Astrocyte (in vitro differentiated cells and primary cell): ENCODE data around the gene DDC. TPM values are rescaled to one million over a fixed set of nuclear protein-coding genes. Genes with fewer than 3 reads are reported as not detected.
"Not testable (repeated sequence)": the region's sequence is repeated elsewhere in the genome, so short reads cannot be mapped to it uniquely, and the experiment has no call there.

Experiments used
- DNase-seq: peaks from one replicate; pipeline ENCODE4 v3.0.0-alpha.2; 2010; ENCODE audit warnings: low read depth
- FAIRE-seq: peaks from 2 replicates; lab custom pipeline; 2011; peaks lifted over from hg19 to GRCh38; lab: Jason Lieb, UNC
- H2AFZ ChIP-seq: 2 replicates; pipeline ENCODE4 v1.6.0; 2012; ENCODE audit warnings: low read depth, low read length, inconsistent platforms
- H3K27ac ChIP-seq: 2 replicates; pipeline ENCODE4 v1.5.1; 2011; ENCODE audit warnings: low read depth, low read length, inconsistent platforms
- H3K27me3 ChIP-seq: 2 replicates; pipeline ENCODE4 v1.6.0; 2011; ENCODE audit warnings: low read length, inconsistent platforms; ENCODE audit not compliant: insufficient read depth
- H3K36me3 ChIP-seq: 2 replicates; pipeline ENCODE4 v1.5.1; 2011; ENCODE audit warnings: low read length, inconsistent platforms; ENCODE audit not compliant: insufficient read depth
- H3K4me1 ChIP-seq: 2 replicates; pipeline ENCODE4 v1.5.1; 2011; ENCODE audit warnings: low read length, inconsistent platforms; ENCODE audit not compliant: insufficient read depth
- H3K4me2 ChIP-seq: 2 replicates; pipeline ENCODE4 v1.6.0; 2012; ENCODE audit warnings: low read length, inconsistent platforms
- H3K4me3 ChIP-seq: 2 replicates; pipeline ENCODE4 v1.5.1; 2011; ENCODE audit warnings: low read depth, mild to moderate bottlenecking, low read length, inconsistent platforms; ENCODE audit not compliant: insufficient read depth
- H3K79me2 ChIP-seq: 2 replicates; pipeline ENCODE4 v1.6.0; 2012; ENCODE audit warnings: mild to moderate bottlenecking, low read length, inconsistent platforms; ENCODE audit not compliant: insufficient read depth
- H3K9ac ChIP-seq: 2 replicates; pipeline ENCODE4 v1.6.0; 2012; ENCODE audit warnings: mild to moderate bottlenecking, low read length, inconsistent platforms
- H3K9me3 ChIP-seq: 2 replicates; pipeline ENCODE4 v1.5.1; 2012; ENCODE audit warnings: low read depth, mild to moderate bottlenecking, low read length, inconsistent platforms; ENCODE audit not compliant: insufficient read depth
- H4K20me1 ChIP-seq: 2 replicates; pipeline ENCODE4 v1.6.0; 2012; ENCODE audit warnings: low read length, inconsistent platforms; ENCODE audit not compliant: insufficient read depth
- H3K27ac Mint-ChIP-seq: one replicate; pipeline ENCODE4 v1.8.0; 2021; ENCODE audit warnings: mild to moderate bottlenecking, mixed read lengths; ENCODE audit not compliant: unreplicated experiment
- H3K27me3 Mint-ChIP-seq: one replicate; pipeline ENCODE4 v1.8.0; 2021; ENCODE audit warnings: low read depth, mixed read lengths; ENCODE audit not compliant: unreplicated experiment
- H3K36me3 Mint-ChIP-seq: one replicate; pipeline ENCODE4 v1.8.0; 2021; ENCODE audit warnings: low read depth, mixed read lengths; ENCODE audit not compliant: unreplicated experiment
- H3K4me1 Mint-ChIP-seq: one replicate; pipeline ENCODE4 v1.8.0; 2021; ENCODE audit warnings: low read depth, mixed read lengths; ENCODE audit not compliant: unreplicated experiment
- H3K4me3 Mint-ChIP-seq: one replicate; pipeline ENCODE4 v1.8.0; 2021; ENCODE audit warnings: mild to moderate bottlenecking, moderate library complexity, mixed read lengths; ENCODE audit not compliant: unreplicated experiment
- H3K9me3 Mint-ChIP-seq: one replicate; pipeline ENCODE4 v1.8.0; 2021; ENCODE audit warnings: mild to moderate bottlenecking, mixed read lengths; ENCODE audit not compliant: unreplicated experiment
- CTCF ChIP-seq: IDR thresholded peaks from 2 replicates; pipeline ENCODE4 v1.5.1; 2011; ENCODE audit warnings: low read depth, mild to moderate bottlenecking, inconsistent platforms, low read length, moderate library complexity; ENCODE audit not compliant: insufficient read depth
- EZH2 ChIP-seq: IDR thresholded peaks from 2 replicates; pipeline ENCODE4 v1.6.1; 2012; ENCODE audit warnings: mild to moderate bottlenecking, low read length, inconsistent platforms; ENCODE audit not compliant: insufficient read depth
- total RNA-seq: library from RNA; stranded (reverse); gene quantifications from 2 replicates; pipeline ENCODE4 v1.2.1, GENCODE V29; 2021

DDC gene
- total RNA-seq, 1 donor from 2014 or later = not detected

GRCh38 chr7:50528266-50529092, 36.7 kb downstream of the DDC start:
- Histone ChIP-seq H3K9ac (no peak overlapping the region), H3K27ac (no peak overlapping the region), H3K79me2 (no peaks in the 10 kb centered on the region), H4K20me1 (no peaks in the 10 kb centered on the region), H3K4me3 (no peak overlapping the region), H3K27me3 (no peaks in the 10 kb centered on the region), H3K4me2 (no peak overlapping the region), H3K9me3 (no peaks in the 10 kb centered on the region), H3K4me1 (peaks cover 13% of the 10 kb centered on the region), H2AFZ (no peak overlapping the region), H3K36me3 (no peaks in the 10 kb centered on the region)
- H3K4me1 Mint-ChIP-seq = peaks cover 16% of the 10 kb centered on the region
- TF ChIP-seq CTCF (no peak), EZH2 (no peak)
- peaks cover 4% of the 10 kb centered on the region for H3K27me3 Mint-ChIP-seq
- no peak overlapping the region for H3K27ac Mint-ChIP-seq
- no peak overlapping the region for H3K4me3 Mint-ChIP-seq
- no peaks in the 10 kb centered on the region for H3K36me3 Mint-ChIP-seq
- DNase-seq (no peak), FAIRE-seq (no peak)
- no peaks in the 10 kb centered on the region for H3K9me3 Mint-ChIP-seq

DNA sequence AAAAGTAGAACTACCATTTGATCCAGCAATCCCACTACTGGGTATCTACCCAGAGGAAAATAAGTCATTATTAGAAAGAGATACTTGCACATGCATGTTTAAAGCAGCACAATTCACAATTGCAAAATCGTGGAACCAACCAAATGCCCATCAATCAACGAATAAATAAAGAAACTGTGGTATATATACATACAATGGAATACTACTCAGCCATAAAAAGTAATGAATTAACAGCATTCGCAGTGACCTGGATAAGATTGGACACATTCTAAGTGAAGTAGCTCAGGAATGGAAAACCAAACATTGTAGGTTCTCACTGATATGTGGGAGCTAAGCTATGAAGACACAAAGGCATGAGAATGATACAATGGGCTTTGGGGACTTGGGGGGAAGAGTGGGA, 45.9 kb downstream of the DDC start:
- FAIRE-seq, H3K36me3 ChIP-seq, H3K4me3 Mint-ChIP-seq, H3K27ac Mint-ChIP-seq, H3K27me3 ChIP-seq, H3K9me3 ChIP-seq, H3K9ac ChIP-seq, H3K79me2 ChIP-seq, DNase-seq, H3K4me1 ChIP-seq, H3K27ac ChIP-seq, H2AFZ ChIP-seq, H3K36me3 Mint-ChIP-seq, H3K4me3 ChIP-seq, H4K20me1 ChIP-seq, H3K27me3 Mint-ChIP-seq, H3K4me2 ChIP-seq, H3K9me3 Mint-ChIP-seq, H3K4me1 Mint-ChIP-seq: not testable (repeated sequence)

DNA sequence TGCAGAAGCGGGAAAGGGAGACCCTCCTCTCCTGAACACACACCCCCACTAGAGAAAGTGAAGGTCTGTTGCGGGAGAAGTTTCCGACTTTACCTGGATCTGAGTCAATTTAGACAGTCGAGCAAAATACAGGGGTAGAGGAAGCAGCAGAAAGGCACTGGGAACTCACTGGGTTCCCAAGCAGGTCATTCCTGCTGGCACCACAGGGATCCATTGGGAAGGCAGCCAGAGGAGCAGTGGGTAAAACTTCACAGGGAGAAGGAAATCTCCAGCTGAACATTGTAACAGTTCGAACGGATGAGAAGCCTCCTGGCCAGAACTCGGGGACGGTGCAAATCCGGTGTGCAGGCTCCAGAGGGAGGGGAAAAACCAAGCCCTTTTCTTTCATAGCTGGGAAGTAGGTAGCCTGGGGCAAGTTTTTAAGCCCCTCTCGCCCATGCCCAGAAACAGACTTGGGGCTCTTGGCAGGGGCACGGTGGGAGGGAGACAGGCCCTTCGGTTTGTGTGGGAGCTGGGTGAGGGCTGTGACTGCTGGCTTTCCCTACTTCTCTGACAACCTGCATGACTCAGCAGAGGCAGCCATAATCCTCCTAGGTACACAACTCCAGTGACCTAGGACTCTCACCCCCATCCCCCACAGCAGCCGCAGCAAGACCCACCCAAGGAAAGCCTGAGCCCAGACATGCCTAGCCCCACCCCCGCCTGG, 51.9 kb downstream of the DDC start:
- peaks cover 3% of the 10 kb centered on the region for H3K36me3 Mint-ChIP-seq
- FAIRE-seq (no peak), DNase-seq (no peak)
- Histone ChIP-seq H3K9me3 (no peaks in the 10 kb centered on the region), H3K27me3 (no peaks in the 10 kb centered on the region), H3K9ac (no peak overlapping the region), H4K20me1 (no peaks in the 10 kb centered on the region), H2AFZ (no peak overlapping the region), H3K4me3 (no peak overlapping the region), H3K27ac (no peak overlapping the region), H3K79me2 (no peaks in the 10 kb centered on the region), H3K36me3 (no peaks in the 10 kb centered on the region), H3K4me1 (no peaks in the 10 kb centered on the region), H3K4me2 (no peak overlapping the region)
- H3K4me1 Mint-ChIP-seq = peaks cover 4% of the 10 kb centered on the region
- peaks cover 2% of the 10 kb centered on the region for H3K9me3 Mint-ChIP-seq
- TF ChIP-seq EZH2 (no peak), CTCF (no peak)
- H3K27ac Mint-ChIP-seq = no peak overlapping the region
- no peak overlapping the region for H3K4me3 Mint-ChIP-seq
- peaks cover 7% of the 10 kb centered on the region for H3K27me3 Mint-ChIP-seq
